SK-N-SH treated with all-trans-retinoic acid at 6 μM for 48 hours (cell line): Measurements from ENCODE around the gene OCEL1.

Experiments used
- ATAC-seq: fragments of 200-7000 bp; cut with Tn5 transposase; 3 replicates; pipeline ENCODE4 v1.9.1; 2020; ENCODE audit warnings: mild to moderate bottlenecking, moderate library complexity
- ARNTL ChIP-seq: fragments of 450-650 bp; formaldehyde crosslinking; IDR thresholded peaks from 2 replicates; pipeline ENCODE4 v1.5.0; 2020; ENCODE audit warnings: low read depth, mild to moderate bottlenecking, moderate library complexity, borderline replicate concordance
- BACH2 ChIP-seq: fragments of 250-450 bp; sonication (Bioruptor Pico); IDR thresholded peaks from 2 replicates; pipeline ENCODE4 v1.9.0; 2021; ENCODE audit warnings: mild to moderate bottlenecking, borderline replicate concordance
- CREB5 ChIP-seq: fragments of 250-450 bp; sonication (Bioruptor Pico); IDR thresholded peaks from 2 replicates; pipeline ENCODE4 v1.5.1; 2020; ENCODE audit warnings: low read depth, mild to moderate bottlenecking, moderate library complexity
- CSDC2 ChIP-seq: fragments of 250-450 bp; sonication (Bioruptor Pico); IDR thresholded peaks from 2 replicates; pipeline ENCODE4 v1.5.0; 2020; ENCODE audit warnings: mild to moderate bottlenecking, moderate library complexity
- CSRNP3 ChIP-seq: fragments of 250-450 bp; sonication (Bioruptor Pico); IDR thresholded peaks from 2 replicates; pipeline ENCODE4 v1.5.1; 2021; ENCODE audit warnings: mild to moderate bottlenecking, moderate library complexity
- ESRRG ChIP-seq: fragments of 250-450 bp; sonication (Bioruptor Pico); IDR thresholded peaks from 2 replicates; pipeline ENCODE4 v1.6.1; 2021; ENCODE audit warnings: mild to moderate bottlenecking
- GLIS3 ChIP-seq: fragments of 250-450 bp; sonication (Bioruptor Pico); IDR thresholded peaks from 2 replicates; pipeline ENCODE4 v1.5.0; 2020; ENCODE audit warnings: mild to moderate bottlenecking, moderate library complexity
- ISL1 ChIP-seq: fragments of 250-450 bp; sonication (Bioruptor Pico); IDR thresholded peaks from 2 replicates; pipeline ENCODE4 v2.1.2; 2022; ENCODE audit warnings: mild to moderate bottlenecking, moderate library complexity
- OSR1 ChIP-seq: fragments of 250-450 bp; sonication (Bioruptor Pico); IDR thresholded peaks from 2 replicates; pipeline ENCODE4 v1.8.0; 2022; ENCODE audit warnings: moderate library complexity, mild to moderate bottlenecking, inconsistent platforms
- PPARA ChIP-seq: fragments of 250-450 bp; sonication (Bioruptor Pico); IDR thresholded peaks from 2 replicates; pipeline ENCODE4 v1.5.0; 2020; ENCODE audit warnings: mild to moderate bottlenecking, borderline replicate concordance
- RARB ChIP-seq: fragments of 250-450 bp; sonication (Bioruptor Pico); IDR thresholded peaks from 2 replicates; pipeline ENCODE4 v1.8.0; 2021; ENCODE audit warnings: mild to moderate bottlenecking, moderate library complexity
- SNAI2 ChIP-seq: fragments of 250-450 bp; sonication (Bioruptor Pico); IDR thresholded peaks from 2 replicates; pipeline ENCODE4 v1.5.0; 2020; ENCODE audit warnings: mild to moderate bottlenecking, moderate library complexity
- TOX ChIP-seq: fragments of 250-450 bp; sonication (Bioruptor Pico); IDR thresholded peaks from 2 replicates; pipeline ENCODE4 v1.8.0; 2021; ENCODE audit warnings: mild to moderate bottlenecking, moderate library complexity, borderline replicate concordance
- TSHZ2 ChIP-seq: fragments of 250-450 bp; sonication (Bioruptor Pico); IDR thresholded peaks from 2 replicates; pipeline ENCODE4 v1.5.0; 2020; ENCODE audit warnings: mild to moderate bottlenecking, moderate library complexity
- ZC3H10 ChIP-seq: fragments of 250-450 bp; sonication (Bioruptor Pico); IDR thresholded peaks from 2 replicates; pipeline ENCODE4 v1.5.1; 2021; ENCODE audit warnings: mild to moderate bottlenecking, moderate library complexity
- ZFP3 ChIP-seq: fragments of 250-450 bp; sonication (Bioruptor Pico); IDR thresholded peaks from 2 replicates; pipeline ENCODE4 v1.5.0; 2020; ENCODE audit warnings: mild to moderate bottlenecking, moderate library complexity
- ZFP30 ChIP-seq: fragments of 450-650 bp; formaldehyde crosslinking; IDR thresholded peaks from 2 replicates; pipeline ENCODE4 v1.5.0; 2022; ENCODE audit warnings: mild to moderate bottlenecking, moderate library complexity
- ZNF565 ChIP-seq: fragments of 450-650 bp; formaldehyde crosslinking; conservative IDR thresholded peaks from 2 replicates; pipeline ENCODE4 v1.5.0; 2020; ENCODE audit warnings: low read depth, mild to moderate bottlenecking, moderate library complexity
- ZNF70 ChIP-seq: fragments of 450-650 bp; formaldehyde crosslinking; IDR thresholded peaks from 2 replicates; pipeline ENCODE4 v1.5.0; 2020; ENCODE audit warnings: mild to moderate bottlenecking, moderate library complexity
- ZNF8 ChIP-seq: fragments of 450-650 bp; formaldehyde crosslinking; IDR thresholded peaks from 2 replicates; pipeline ENCODE4 v1.5.0; 2020; ENCODE audit warnings: mild to moderate bottlenecking, moderate library complexity
- TF ChIP-seq, protein P1 (sequence below): fragments of 250-450 bp; sonication (Bioruptor Pico); IDR thresholded peaks from 2 replicates; pipeline ENCODE4 v1.8.0; 2021; ENCODE audit warnings: low read depth, mild to moderate bottlenecking, moderate library complexity, borderline replicate concordance

Gene OCEL1

DNA sequence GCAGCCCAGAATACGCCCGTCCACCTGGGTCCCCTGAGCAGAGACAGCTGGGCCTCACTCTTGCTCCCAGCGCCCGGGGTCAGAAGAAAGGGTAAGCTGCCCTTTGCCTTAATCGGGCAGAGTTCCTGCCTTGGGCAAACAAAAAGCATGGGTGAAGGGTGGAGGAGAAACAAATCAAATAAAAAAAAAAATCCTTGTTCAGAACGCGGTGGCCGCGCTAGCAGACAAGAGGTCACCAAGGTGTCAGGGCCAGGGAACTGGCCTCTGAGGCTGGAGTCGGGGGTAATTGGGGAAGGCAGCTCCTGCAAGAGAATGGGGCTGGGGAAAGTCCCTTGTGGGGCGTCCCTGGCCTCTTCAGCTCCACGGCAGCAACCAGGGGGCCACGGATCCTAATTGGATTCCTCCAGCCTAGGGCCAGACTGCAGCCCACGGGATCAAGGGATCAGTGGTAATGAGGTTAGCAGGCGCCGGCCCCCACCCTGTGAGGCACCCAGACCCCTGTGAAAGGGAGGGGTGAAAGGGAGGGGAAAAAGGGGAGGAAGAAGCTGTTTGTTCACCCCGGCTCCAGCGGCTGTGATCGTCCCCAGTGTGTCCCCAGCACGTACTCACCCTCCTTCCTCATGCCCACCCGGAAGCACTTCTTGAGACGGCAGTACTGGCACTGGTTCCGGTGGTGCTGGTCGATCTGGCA lies 14.2 kb downstream of the OCEL1 start:
- TF ChIP-seq TSHZ2 (CRISPR knock-in tag) (no peak), ISL1 (no peak), CSDC2 (CRISPR knock-in tag) (no peak)

DNA sequence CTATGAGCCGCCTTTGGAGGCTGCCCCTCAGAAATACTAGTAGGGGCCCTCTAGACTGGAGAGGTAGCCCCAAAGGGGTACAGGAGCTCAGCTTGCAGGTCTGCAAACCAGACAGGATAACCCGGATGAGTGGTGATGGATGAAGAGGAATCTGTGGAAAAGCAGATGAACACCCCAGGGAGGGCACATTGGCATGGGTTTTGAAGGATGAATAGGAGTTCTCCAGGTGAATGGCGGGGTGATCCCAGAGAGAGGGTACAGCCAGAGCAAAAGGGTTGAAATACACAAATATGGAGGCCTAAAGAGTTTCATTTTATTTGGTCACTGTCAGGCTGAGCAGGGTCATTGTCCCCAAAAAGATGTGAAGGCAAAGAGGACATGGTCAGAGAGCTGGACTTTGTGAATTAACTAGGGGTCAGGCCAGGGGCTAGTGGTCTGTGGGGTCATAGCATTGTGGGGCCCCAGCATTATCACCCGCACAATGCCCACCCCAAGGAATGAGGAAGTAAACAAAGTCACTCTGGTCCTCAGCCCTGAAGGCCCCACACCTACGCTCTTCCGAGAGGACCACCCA lies 14.9 kb downstream of the OCEL1 start:
- TF ChIP-seq, protein P1, sequence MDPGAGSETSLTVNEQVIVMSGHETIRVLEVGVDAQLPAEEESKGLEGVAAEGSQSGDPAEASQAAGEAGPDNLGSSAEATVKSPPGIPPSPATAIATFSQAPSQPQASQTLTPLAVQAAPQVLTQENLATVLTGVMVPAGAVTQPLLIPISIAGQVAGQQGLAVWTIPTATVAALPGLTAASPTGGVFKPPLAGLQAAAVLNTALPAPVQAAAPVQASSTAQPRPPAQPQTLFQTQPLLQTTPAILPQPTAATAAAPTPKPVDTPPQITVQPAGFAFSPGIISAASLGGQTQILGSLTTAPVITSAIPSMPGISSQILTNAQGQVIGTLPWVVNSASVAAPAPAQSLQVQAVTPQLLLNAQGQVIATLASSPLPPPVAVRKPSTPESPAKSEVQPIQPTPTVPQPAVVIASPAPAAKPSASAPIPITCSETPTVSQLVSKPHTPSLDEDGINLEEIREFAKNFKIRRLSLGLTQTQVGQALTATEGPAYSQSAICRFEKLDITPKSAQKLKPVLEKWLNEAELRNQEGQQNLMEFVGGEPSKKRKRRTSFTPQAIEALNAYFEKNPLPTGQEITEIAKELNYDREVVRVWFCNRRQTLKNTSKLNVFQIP (CRISPR knock-in tag): no peak
- no peak for TF ChIP-seq RARB
- TF ChIP-seq SNAI2 (CRISPR knock-in tag): no peak
- TF ChIP-seq ZFP3 (CRISPR knock-in tag): peak; percentile 99
- no peak for ATAC-seq

More for the DNA sequence above, 14.2 kb downstream of the OCEL1 start:
- no peak for ATAC-seq

- TF ChIP-seq GLIS3 (CRISPR knock-in tag) (no peak), SNAI2 (CRISPR knock-in tag) (no peak), OSR1 (CRISPR knock-in tag) (no peak), ESRRG (CRISPR knock-in tag) (no peak), CSRNP3 (no peak), ZFP30 (no peak), ISL1 (no peak), RARB (no peak)
- ATAC-seq: no peak
These were observed 16.6 kb downstream of the OCEL1 start for GRCh38 chr19:17242431-17243208.

DNA sequence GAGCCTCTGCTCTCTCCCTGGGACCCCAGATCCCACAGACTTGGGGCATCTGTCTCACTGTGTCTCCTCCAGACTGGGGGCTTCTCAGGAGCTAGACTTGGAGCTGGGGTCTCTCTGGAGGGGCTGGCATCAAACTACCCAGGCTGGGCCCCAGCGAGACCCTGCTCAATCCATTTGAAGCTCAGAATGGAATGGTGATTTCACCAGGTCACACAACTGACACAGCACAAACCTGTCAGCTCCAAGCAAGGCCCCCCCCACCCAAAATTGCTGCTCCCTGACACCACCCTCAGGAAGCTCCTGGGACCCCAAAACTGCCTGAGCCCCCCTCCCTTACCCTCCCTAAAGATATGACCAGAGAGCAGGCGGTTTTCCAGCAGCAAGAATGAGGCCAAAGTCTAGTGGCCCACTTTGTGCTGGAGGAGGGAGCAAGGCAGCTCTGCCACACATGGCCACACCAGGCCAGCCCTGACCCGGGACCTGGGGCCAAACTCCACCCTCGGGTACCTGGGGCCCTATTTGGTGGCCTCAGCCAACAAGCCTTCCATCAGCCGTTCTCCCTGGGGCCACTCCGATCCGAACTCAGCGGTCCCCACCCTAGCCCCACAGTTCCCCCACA lies 17.3 kb downstream of the OCEL1 start:
- peak; percentile 10 for ATAC-seq
- no peak for TF ChIP-seq CSRNP3
- TF ChIP-seq ARNTL (CRISPR knock-in tag): no peak
- no peak for TF ChIP-seq ESRRG (CRISPR knock-in tag)
- TF ChIP-seq ZNF70 (CRISPR knock-in tag): no peak
- no peak for TF ChIP-seq ISL1
- no peak for TF ChIP-seq CREB5 (CRISPR knock-in tag)
- TF ChIP-seq CSDC2 (CRISPR knock-in tag): no peak
- TF ChIP-seq TOX (CRISPR knock-in tag): no peak
- TF ChIP-seq ZC3H10 (CRISPR knock-in tag): no peak
- TF ChIP-seq, protein P1 (CRISPR knock-in tag): no peak
- TF ChIP-seq GLIS3 (CRISPR knock-in tag): no peak
- TF ChIP-seq ZFP3 (CRISPR knock-in tag): no peak
- no peak for TF ChIP-seq ZNF8 (CRISPR knock-in tag)
- TF ChIP-seq BACH2: no peak
- no peak for TF ChIP-seq ZNF565
- TF ChIP-seq PPARA (CRISPR knock-in tag): no peak
- no peak for TF ChIP-seq ZFP30
